Astrocyte of the spinal cord (primary cell): ENCODE measurements around the gene AMPH.

ENCODE experiments used
- DNase-seq: peaks from one replicate; pipeline ENCODE4 v3.0.0; 2011; ENCODE audit warnings: low read depth, low spot score
- H3K4me3 ChIP-seq: 2 replicates; pipeline ENCODE4 v1.5.1; 2011; ENCODE audit warnings: low read depth, mild to moderate bottlenecking, low read length, moderate library complexity
- CTCF ChIP-seq: IDR thresholded peaks from 2 replicates; pipeline ENCODE4 v1.5.1; 2012; ENCODE audit warnings: low read depth, mild to moderate bottlenecking, low read length, inconsistent platforms
- in situ Hi-C: cut with HindIII; loops from 2 replicates; pipeline ENCODE4 v1.10.0; 2017; ENCODE audit warnings: low sequenced_read_pairs

Gene AMPH

GRCh38 chr7:38385682-38386081, 245.5 kb downstream of the AMPH start:
- DNase-seq = no peak
- in situ Hi-C loops = no loop called here
- TF ChIP-seq CTCF = no peak
- H3K4me3 ChIP-seq = no peak overlapping the region

GRCh38 chr7:38383281-38383680, 247.9 kb downstream of the AMPH start:
- no peak overlapping the region for H3K4me3 ChIP-seq
- no peak for TF ChIP-seq CTCF
- in situ Hi-C loops = no loop called here
- no peak for DNase-seq

GRCh38 chr7:38382684-38383083, 248.5 kb downstream of the AMPH start:
- DNase-seq = peak; percentile 29
- in situ Hi-C loops = no loop called here

GRCh38 chr7:38375453-38375852, 255.7 kb downstream of the AMPH start:
- DNase-seq = no peak
- in situ Hi-C loops = no loop called here
- H3K4me3 ChIP-seq = no peak overlapping the region
- TF ChIP-seq CTCF = no peak

More at GRCh38 chr7:38382684-38383083, 248.5 kb downstream of the AMPH start:
- H3K4me3 ChIP-seq = no peak overlapping the region
- TF ChIP-seq CTCF = no peak

- no peak overlapping the region for H3K4me3 ChIP-seq
- TF ChIP-seq CTCF = peak; percentile 55
- peak; percentile 51 for DNase-seq
- in situ Hi-C loops = no loop called here
Measured at GRCh38 chr7:38374507-38374906, 256.7 kb downstream of the AMPH start.

DNA sequence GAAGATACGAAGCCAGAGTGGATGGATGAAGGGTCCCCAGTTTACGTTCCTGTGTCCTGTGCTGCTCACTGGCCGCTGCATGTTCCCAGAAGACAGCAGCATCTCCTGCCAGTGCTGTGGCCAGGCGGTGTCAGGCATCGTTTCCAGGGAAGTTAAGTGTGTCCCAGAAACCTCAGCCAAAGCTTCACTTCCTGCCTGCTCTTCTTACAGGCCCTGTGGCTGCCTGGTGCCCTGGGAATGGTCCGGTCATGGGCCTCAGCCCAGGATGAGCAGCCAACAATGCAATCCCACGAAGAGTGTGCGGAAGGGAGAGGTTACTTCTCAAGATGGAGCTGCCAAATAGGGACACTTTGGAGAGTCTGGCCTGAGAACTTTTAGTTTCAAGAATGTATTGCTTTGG, 258.0 kb downstream of the AMPH start:
- no peak overlapping the region for H3K4me3 ChIP-seq
- DNase-seq = no peak
- in situ Hi-C loops = no loop called here
- TF ChIP-seq CTCF = no peak

GRCh38 chr7:38372290-38372689, 258.9 kb downstream of the AMPH start:
- in situ Hi-C loops = no loop called here
- no peak overlapping the region for H3K4me3 ChIP-seq
- no peak for DNase-seq
- no peak for TF ChIP-seq CTCF
